ENCODE data around the gene PI4K2A. TPM values are rescaled to one million over a fixed set of nuclear protein-coding genes. Genes with fewer than 3 reads are reported as not detected.
A peak's percentile ranks its signal among the peaks of the same experiment; 100 is the strongest.
"Not testable (repeated sequence)": the region's sequence is repeated elsewhere in the genome, so short reads cannot be mapped to it uniquely, and the experiment has no call there.

PI4K2A gene
- total RNA-seq, 1 experiment from 2014 or later, result 23.5 TPM

GRCh38 chr10:97643441-97643985, 3.0 kb downstream of the PI4K2A start:
- POLR2A ChIA-PET, result interaction anchor here (1.5 to 3.9 kb wide), 3 partner anchors 6 to 32 kb away, joined by 4 to 53 read pairs (median 22); no protein-coding TSS in a partner anchor
- H3K36me3 Mint-ChIP-seq (ENCODE audit: insufficient read depth, unreplicated experiment), result peaks cover 42% of the 10 kb centered on the region
- CTCF ChIA-PET, result interaction anchor here (0.5 to 1.3 kb wide), 4 partner anchors 8 to 50 kb away, joined by 3 read pairs; no protein-coding TSS in a partner anchor
- H3K4me1 Mint-ChIP-seq (ENCODE audit: insufficient read depth, unreplicated experiment), result peaks cover 21% of the 10 kb centered on the region
- H3K4me3 Mint-ChIP-seq (ENCODE audit: unreplicated experiment), result peak overlapping the region; percentile 87
- no peaks in the 10 kb centered on the region for H3K9me3 Mint-ChIP-seq (ENCODE audit: unreplicated experiment)
- TSS peak; percentile 2 for BruUV-seq (replicated peaks)
- no peaks in the 10 kb centered on the region for H3K27me3 Mint-ChIP-seq (ENCODE audit: insufficient read depth, unreplicated experiment)
- no peak for DNase-seq (ENCODE audit: unreplicated experiment)
- no peak for TF ChIP-seq CTCF (IDR thresholded peaks at IDR 0.05; ENCODE audit: unreplicated experiment)
- H3K27ac Mint-ChIP-seq (ENCODE audit: low read depth, unreplicated experiment), result peak overlapping the region; percentile 71
- intact Hi-C loops (cut with micrococcal nuclease), result loop anchor here (5.0 kb wide), 1 partner anchor 44 kb away; the partner anchor contains the start of gene AVPI1

GRCh38 chr10:97644936-97645335, 4.5 kb downstream of the PI4K2A start:
- BruUV-seq (replicated peaks), result no TSS peak
- Mint-ChIP-seq H3K4me3 (ENCODE audit: unreplicated experiment) (no peak overlapping the region), H3K27ac (ENCODE audit: low read depth, unreplicated experiment) (no peak overlapping the region), H3K4me1 (ENCODE audit: insufficient read depth, unreplicated experiment) (peaks cover 29% of the 10 kb centered on the region), H3K9me3 (ENCODE audit: unreplicated experiment) (no peaks in the 10 kb centered on the region), H3K27me3 (ENCODE audit: insufficient read depth, unreplicated experiment) (no peaks in the 10 kb centered on the region), H3K36me3 (ENCODE audit: insufficient read depth, unreplicated experiment) (peaks cover 46% of the 10 kb centered on the region)
- CTCF ChIA-PET, result no interaction called here
- TF ChIP-seq CTCF (IDR thresholded peaks at IDR 0.05; ENCODE audit: unreplicated experiment), result no peak
- DNase-seq (ENCODE audit: unreplicated experiment), result no peak
- intact Hi-C loops (cut with micrococcal nuclease), result loop anchor here (5.0 kb wide), 1 partner anchor 42 kb away; the partner anchor contains the start of gene AVPI1
- POLR2A ChIA-PET, result interaction anchor here (0.9 to 1.5 kb wide), 5 partner anchors 30 to 240 kb away, joined by 3 to 4 read pairs (median 4); partner anchors contain the start of gene AVPI1

- no peak overlapping the region for H3K4me3 Mint-ChIP-seq (ENCODE audit: unreplicated experiment)
- ChIA-PET POLR2A (interaction anchor here (0.7 to 4.1 kb wide), 6 partner anchors 12 to 74 kb away, joined by 3 to 37 read pairs (median 4); partner anchors contain the start of genes AVPI1 and MORN4), CTCF (interaction anchor here (0.8 to 1.4 kb wide), 2 partner anchors 35 to 70 kb away, joined by 4 read pairs; no protein-coding TSS in a partner anchor)
- TF ChIP-seq CTCF (IDR thresholded peaks at IDR 0.05; ENCODE audit: unreplicated experiment), result no peak
- peak; percentile 49 for DNase-seq (ENCODE audit: unreplicated experiment)
- H3K27ac Mint-ChIP-seq (ENCODE audit: low read depth, unreplicated experiment), result peak overlapping the region; percentile 32
- intact Hi-C loops (cut with micrococcal nuclease), result no loop called here
- H3K4me1 Mint-ChIP-seq (ENCODE audit: insufficient read depth, unreplicated experiment), result peaks cover 28% of the 10 kb centered on the region
- no peaks in the 10 kb centered on the region for H3K9me3 Mint-ChIP-seq (ENCODE audit: unreplicated experiment)
- peaks cover 60% of the 10 kb centered on the region for H3K36me3 Mint-ChIP-seq (ENCODE audit: insufficient read depth, unreplicated experiment)
- no peaks in the 10 kb centered on the region for H3K27me3 Mint-ChIP-seq (ENCODE audit: insufficient read depth, unreplicated experiment)
- no TSS peak for BruUV-seq (replicated peaks)
Observed at GRCh38 chr10:97647556-97647955, 7.1 kb downstream of the PI4K2A start.

- peak overlapping the region; percentile 11 for H3K4me3 Mint-ChIP-seq (ENCODE audit: unreplicated experiment)
- ChIA-PET CTCF (interaction anchor here (0.7 to 1.4 kb wide), 6 partner anchors 38 to 83 kb away, joined by 3 to 6 read pairs (median 4); partner anchors contain the start of genes ANKRD2 and AVPI1), POLR2A (interaction anchor here (0.6 to 4.1 kb wide), 23 partner anchors 7 to 334 kb away, joined by 3 to 53 read pairs (median 5); partner anchors contain the start of genes AVPI1, MARVELD1, MORN4 and PI4K2A)
- no peak for TF ChIP-seq CTCF (IDR thresholded peaks at IDR 0.05; ENCODE audit: unreplicated experiment)
- TSS peak; percentile 77 for BruUV-seq (replicated peaks)
- H3K27ac Mint-ChIP-seq (ENCODE audit: low read depth, unreplicated experiment), result peak overlapping the region; percentile 78
- peaks cover 26% of the 10 kb centered on the region for H3K4me1 Mint-ChIP-seq (ENCODE audit: insufficient read depth, unreplicated experiment)
- peaks cover 72% of the 10 kb centered on the region for H3K36me3 Mint-ChIP-seq (ENCODE audit: insufficient read depth, unreplicated experiment)
- H3K9me3 Mint-ChIP-seq (ENCODE audit: unreplicated experiment), result no peaks in the 10 kb centered on the region
- intact Hi-C loops (cut with micrococcal nuclease), result no loop called here
- H3K27me3 Mint-ChIP-seq (ENCODE audit: insufficient read depth, unreplicated experiment), result no peaks in the 10 kb centered on the region
- peak; percentile 78 for DNase-seq (ENCODE audit: unreplicated experiment)
Observed at GRCh38 chr10:97648562-97649404, 8.3 kb downstream of the PI4K2A start.

GRCh38 chr10:97649405-97649750, 8.9 kb downstream of the PI4K2A start:
- ChIA-PET POLR2A (interaction anchor here (0.6 to 4.1 kb wide), 19 partner anchors 8 to 335 kb away, joined by 3 to 53 read pairs (median 5); partner anchors contain the start of genes AVPI1, MARVELD1, MORN4 and PI4K2A), CTCF (interaction anchor here (1.0 to 1.3 kb wide), 3 partner anchors 37 to 78 kb away, joined by 4 to 6 read pairs (median 4); partner anchors contain the start of genes ANKRD2 and AVPI1)
- Mint-ChIP-seq H3K4me3 (ENCODE audit: unreplicated experiment) (peak overlapping the region; percentile 11), H3K4me1 (ENCODE audit: insufficient read depth, unreplicated experiment) (peaks cover 26% of the 10 kb centered on the region), H3K27ac (ENCODE audit: low read depth, unreplicated experiment) (peak overlapping the region; percentile 78), H3K36me3 (ENCODE audit: insufficient read depth, unreplicated experiment) (peaks cover 72% of the 10 kb centered on the region)
- intact Hi-C loops (cut with micrococcal nuclease); H3K27me3 Mint-ChIP-seq (ENCODE audit: insufficient read depth, unreplicated experiment); H3K9me3 Mint-ChIP-seq (ENCODE audit: unreplicated experiment); DNase-seq (ENCODE audit: unreplicated experiment); BruUV-seq (replicated peaks): not testable (repeated sequence)

All from MCF 10A (cell line).